ENCODE results near the gene TMEFF2. TPM values are rescaled to one million over a fixed set of nuclear protein-coding genes. Genes with fewer than 3 reads are reported as not detected.

TMEFF2 gene
- total and polyA plus RNA-seq, 8 donors, result 0.05 to 0.75 TPM; not detected in 6

DNA sequence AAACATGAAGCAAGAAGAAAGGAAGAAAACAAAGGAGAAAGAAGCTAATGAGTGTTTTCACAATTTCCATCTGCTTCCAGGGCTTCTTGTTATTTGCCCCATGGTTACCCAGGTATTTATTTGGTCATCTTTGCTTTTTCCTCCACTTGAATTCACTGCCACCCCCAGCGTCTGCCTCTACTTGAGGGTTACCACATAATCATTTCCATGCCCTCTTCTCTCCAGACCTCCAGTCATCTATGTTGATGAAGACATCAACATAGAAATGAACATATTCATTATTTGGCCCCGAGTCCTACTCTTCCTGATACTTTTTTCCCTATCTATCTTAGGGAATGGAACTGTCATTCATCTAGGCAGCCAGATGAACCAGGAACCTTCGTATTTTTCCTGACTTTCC is 214.2 kb downstream of the TMEFF2 start:
- Histone ChIP-seq H3K9me3 (no peaks in the 10 kb centered on the region), H3K4me3 (no peak overlapping the region), H3K27ac (no peak overlapping the region), H3K4me1 (no peaks in the 10 kb centered on the region), H3K27me3 (no peaks in the 10 kb centered on the region), H3K36me3 (no peaks in the 10 kb centered on the region)
- FAIRE-seq, result no peak
- WGBS, 2 donors, result 56 to 62% methylated on average over 3 of the region's 3 CpGs
- no peak for ATAC-seq
- intact Hi-C loops (cut with DNase I), result no loop called here
- TF ChIP-seq, protein P1, sequence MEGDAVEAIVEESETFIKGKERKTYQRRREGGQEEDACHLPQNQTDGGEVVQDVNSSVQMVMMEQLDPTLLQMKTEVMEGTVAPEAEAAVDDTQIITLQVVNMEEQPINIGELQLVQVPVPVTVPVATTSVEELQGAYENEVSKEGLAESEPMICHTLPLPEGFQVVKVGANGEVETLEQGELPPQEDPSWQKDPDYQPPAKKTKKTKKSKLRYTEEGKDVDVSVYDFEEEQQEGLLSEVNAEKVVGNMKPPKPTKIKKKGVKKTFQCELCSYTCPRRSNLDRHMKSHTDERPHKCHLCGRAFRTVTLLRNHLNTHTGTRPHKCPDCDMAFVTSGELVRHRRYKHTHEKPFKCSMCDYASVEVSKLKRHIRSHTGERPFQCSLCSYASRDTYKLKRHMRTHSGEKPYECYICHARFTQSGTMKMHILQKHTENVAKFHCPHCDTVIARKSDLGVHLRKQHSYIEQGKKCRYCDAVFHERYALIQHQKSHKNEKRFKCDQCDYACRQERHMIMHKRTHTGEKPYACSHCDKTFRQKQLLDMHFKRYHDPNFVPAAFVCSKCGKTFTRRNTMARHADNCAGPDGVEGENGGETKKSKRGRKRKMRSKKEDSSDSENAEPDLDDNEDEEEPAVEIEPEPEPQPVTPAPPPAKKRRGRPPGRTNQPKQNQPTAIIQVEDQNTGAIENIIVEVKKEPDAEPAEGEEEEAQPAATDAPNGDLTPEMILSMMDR (IDR thresholded peaks at IDR 0.05), result no peak
- no peak for DNase-seq

DNA sequence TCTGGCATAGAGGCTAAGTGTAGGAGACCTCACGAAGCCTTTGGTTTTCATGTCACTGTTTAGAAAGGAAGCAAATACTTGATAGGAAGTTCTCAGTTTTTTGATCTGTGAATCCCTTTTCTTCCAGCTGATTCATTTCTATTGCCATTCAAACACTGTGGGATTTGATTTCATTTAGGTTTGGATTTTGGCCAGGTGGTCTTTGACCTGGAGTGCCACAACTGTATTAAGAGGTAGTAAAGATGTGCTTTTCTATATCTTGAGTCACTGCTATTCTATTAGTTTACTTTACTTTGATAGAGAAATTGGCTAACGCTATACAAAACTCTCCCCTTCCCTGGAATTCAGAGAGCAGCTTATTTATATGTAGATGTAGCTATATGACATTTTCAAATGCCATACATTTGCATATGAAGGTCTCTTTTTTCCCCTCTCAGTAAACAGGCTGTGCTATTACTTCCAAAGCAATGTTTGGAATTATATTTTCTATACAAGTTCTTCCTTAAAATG is 215.5 kb downstream of the TMEFF2 start:
- intact Hi-C loops (cut with DNase I), result no loop called here
- TF ChIP-seq, protein P1 (IDR thresholded peaks at IDR 0.05), result no peak
- WGBS, 2 donors, result 36 to 41% methylated on average over 2 of the region's 2 CpGs

DNA sequence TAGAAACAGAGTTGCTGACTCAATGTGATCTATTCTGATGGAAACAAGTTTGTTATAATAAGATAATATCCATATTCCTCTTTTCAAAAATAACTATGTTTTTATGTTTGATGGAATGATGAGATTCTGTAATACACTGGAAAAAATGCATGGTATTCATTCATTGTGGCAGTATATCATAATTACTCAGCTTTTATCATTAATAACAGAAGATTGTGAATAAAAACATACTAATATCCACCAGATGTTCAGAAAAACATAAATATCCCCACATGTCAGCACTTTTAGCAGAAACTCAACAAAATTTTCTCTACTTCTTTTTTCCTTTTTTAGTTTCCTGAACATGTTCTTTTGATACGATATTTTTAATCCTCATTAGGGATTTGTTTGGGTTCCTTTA is 217.0 kb downstream of the TMEFF2 start:
- WGBS, 2 donors, result 80 to 94% methylated on average over 1 of the region's 1 CpG
- Histone ChIP-seq H3K4me1 (no peaks in the 10 kb centered on the region), H3K4me3 (no peak overlapping the region), H3K27me3 (no peaks in the 10 kb centered on the region), H3K36me3 (no peaks in the 10 kb centered on the region), H3K27ac (no peak overlapping the region), H3K9me3 (no peaks in the 10 kb centered on the region)
- ATAC-seq, result no peak
- peak; percentile 13 for FAIRE-seq
- intact Hi-C loops (cut with DNase I), result no loop called here
- DNase-seq, result no peak
- TF ChIP-seq, protein P1 (IDR thresholded peaks at IDR 0.05), result no peak

More for the DNA sequence above, 215.5 kb downstream of the TMEFF2 start:
- Histone ChIP-seq H3K4me1 (no peaks in the 10 kb centered on the region), H3K27me3 (no peaks in the 10 kb centered on the region), H3K36me3 (no peaks in the 10 kb centered on the region), H3K27ac (no peak overlapping the region), H3K9me3 (no peaks in the 10 kb centered on the region), H3K4me3 (no peak overlapping the region)
- no peak for DNase-seq
- FAIRE-seq, result no peak
- ATAC-seq, result no peak

DNA sequence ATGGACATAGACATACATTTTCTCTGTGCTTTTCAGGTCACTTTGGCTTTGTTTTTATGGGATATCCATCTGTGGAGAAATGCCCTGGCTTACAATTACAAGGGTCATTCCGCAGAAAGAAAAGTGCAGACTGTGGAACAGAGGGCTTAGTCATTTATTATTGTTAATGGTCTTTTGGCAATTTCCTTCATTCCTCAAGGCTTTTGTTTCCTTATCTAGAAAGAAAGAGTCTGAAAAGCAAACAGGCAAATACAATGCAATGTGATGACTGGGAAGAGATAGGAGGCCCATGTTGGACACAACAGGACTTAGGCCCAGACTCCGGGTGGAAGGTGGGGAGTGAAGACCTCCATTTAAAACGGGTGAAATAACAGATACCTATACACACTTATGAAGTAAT is 218.3 kb downstream of the TMEFF2 start:
- Histone ChIP-seq H3K27ac (no peak overlapping the region), H3K4me3 (no peak overlapping the region), H3K9me3 (no peaks in the 10 kb centered on the region), H3K27me3 (no peaks in the 10 kb centered on the region), H3K36me3 (no peaks in the 10 kb centered on the region), H3K4me1 (no peaks in the 10 kb centered on the region)
- WGBS, 2 donors, result 69 to 85% methylated on average over 3 of the region's 3 CpGs
- intact Hi-C loops (cut with DNase I), result no loop called here
- FAIRE-seq (no peak), ATAC-seq (no peak), DNase-seq (no peak)
- TF ChIP-seq, protein P1 (IDR thresholded peaks at IDR 0.05), result no peak

DNA sequence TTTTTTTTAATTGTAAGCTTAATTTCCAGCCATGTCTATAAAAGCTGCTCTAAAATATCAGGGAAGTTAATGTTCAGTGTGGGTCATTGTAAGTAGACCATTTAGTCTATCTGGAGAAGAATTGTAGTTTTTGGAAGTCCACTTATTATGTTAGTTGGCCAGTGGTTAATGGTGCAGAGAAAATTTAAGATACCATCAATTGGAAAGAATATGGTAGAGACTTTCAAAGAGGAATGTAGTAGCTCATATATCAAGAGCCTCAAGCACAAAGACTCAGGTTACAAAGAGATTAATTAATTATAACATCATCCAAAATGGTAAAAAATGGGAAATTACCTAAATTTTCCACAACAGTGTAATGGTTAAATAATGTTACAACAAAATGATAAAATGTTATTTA is 220.1 kb downstream of the TMEFF2 start:
- H3K27ac ChIP-seq, result no peak overlapping the region
- intact Hi-C loops (cut with DNase I), result no loop called here
- no peaks in the 10 kb centered on the region for H3K9me3 ChIP-seq
- no peak overlapping the region for H3K4me3 ChIP-seq
- H3K36me3 ChIP-seq, result no peaks in the 10 kb centered on the region
- H3K4me1 ChIP-seq, result no peaks in the 10 kb centered on the region
- TF ChIP-seq, protein P1 (IDR thresholded peaks at IDR 0.05), result no peak
- FAIRE-seq (peak; percentile 5), DNase-seq (no peak), ATAC-seq (no peak)
- no peaks in the 10 kb centered on the region for H3K27me3 ChIP-seq

Data from pancreas (tissue), 10 donors.